Neutrophil (primary cell): ENCODE results near the gene CAPN2.
"Not testable (repeated sequence)": the region's sequence is repeated elsewhere in the genome, so short reads cannot be mapped to it uniquely, and the experiment has no call there.

Source experiments
- H3K27ac ChIP-seq: fragments of 200-600 bp; sonication (generic); 2 replicates; pipeline ENCODE4 v1.5.1; 2016; ENCODE audit warnings: mild to moderate bottlenecking, moderate library complexity
- H3K27me3 ChIP-seq: fragments of 200-600 bp; sonication (generic); 2 replicates; pipeline ENCODE4 v1.6.0; 2016; ENCODE audit warnings: mild to moderate bottlenecking
- H3K36me3 ChIP-seq: fragments of 200-600 bp; sonication (generic); 2 replicates; pipeline ENCODE4 v1.5.1; 2017
- H3K4me1 ChIP-seq, 2 experiments: fragments of 200-600 bp in 1 of 2; sonication (generic) in 1 of 2; 1 replicate in 1 of 2; 2 replicates in 1 of 2; pipeline versions ENCODE4 v1.5.1 to v1.6.1; 2013 to 2016; ENCODE audit warnings: low read depth in 1 of 2, low read length in 1 of 2, mild to moderate bottlenecking in 1 of 2, moderate library complexity in 1 of 2; ENCODE audit not compliant: control insufficient read depth in 1 of 2, insufficient read depth in 1 of 2
- H3K4me3 ChIP-seq, 2 experiments: fragments of 200-600 bp in 1 of 2; sonication (generic) in 1 of 2; 1 replicate in 1 of 2; 2 replicates in 1 of 2; pipeline ENCODE4 v1.5.1; 2013 to 2016; ENCODE audit warnings: low read depth in 1 of 2, low read length in 1 of 2, mild to moderate bottlenecking in 1 of 2, moderate library complexity in 1 of 2
- H3K9me3 ChIP-seq: fragments of 200-600 bp; sonication (generic); 2 replicates; pipeline ENCODE4 v1.5.1; 2016
- CTCF ChIP-seq: fragments of 200-600 bp; sonication (generic); IDR thresholded peaks from 2 replicates; pipeline ENCODE4 v1.5.1; 2016; ENCODE audit warnings: antibody characterized with exemption

Gene CAPN2

GRCh38 chr1:223811634-223812101, 99.3 kb downstream of the CAPN2 start:
- no peak overlapping the region for H3K27ac ChIP-seq
- no peaks in the 10 kb centered on the region for H3K27me3 ChIP-seq
- peaks cover 43% of the 10 kb centered on the region for H3K36me3 ChIP-seq

GRCh38 chr1:223813645-223814044, 101.3 kb downstream of the CAPN2 start:
- Histone ChIP-seq H3K36me3 (peaks cover 37% of the 10 kb centered on the region), H3K9me3 (no peaks in the 10 kb centered on the region), H3K4me3 (no peak overlapping the region), H3K4me1 (no peaks in the 10 kb centered on the region), H3K27ac (no peak overlapping the region), H3K27me3 (no peaks in the 10 kb centered on the region)
- no peak for TF ChIP-seq CTCF

More at GRCh38 chr1:223811634-223812101, 99.3 kb downstream of the CAPN2 start:
- no peak overlapping the region for H3K4me3 ChIP-seq
- TF ChIP-seq CTCF, result no peak
- H3K4me1 ChIP-seq, result no peaks in the 10 kb centered on the region
- no peaks in the 10 kb centered on the region for H3K9me3 ChIP-seq

- peaks cover 5 to 6% of the 10 kb centered on the region in 2 experiments for H3K4me1 ChIP-seq
- TF ChIP-seq CTCF, result no peak
- no peak overlapping the region for H3K4me3 ChIP-seq
- no peak overlapping the region for H3K27ac ChIP-seq
- no peaks in the 10 kb centered on the region for H3K27me3 ChIP-seq
- peaks cover 25% of the 10 kb centered on the region for H3K36me3 ChIP-seq
- H3K9me3 ChIP-seq, result no peaks in the 10 kb centered on the region
Measured at GRCh38 chr1:223815020-223815853, 102.9 kb downstream of the CAPN2 start.

GRCh38 chr1:223815865-223816264, 103.5 kb downstream of the CAPN2 start:
- Histone ChIP-seq H3K4me1 (peaks cover 5 to 10% of the 10 kb centered on the region in 2 experiments), H3K27ac (no peak overlapping the region), H3K36me3 (peaks cover 25% of the 10 kb centered on the region), H3K9me3 (no peaks in the 10 kb centered on the region), H3K4me3 (no peak overlapping the region), H3K27me3 (no peaks in the 10 kb centered on the region)
- TF ChIP-seq CTCF, result no peak

- not testable (repeated sequence) for H3K4me3 ChIP-seq, H3K27ac ChIP-seq, H3K27me3 ChIP-seq, H3K9me3 ChIP-seq
- Histone ChIP-seq H3K36me3 (peaks cover 25% of the 10 kb centered on the region), H3K4me1 (peaks cover 5 to 11% of the 10 kb centered on the region in 2 experiments)
Measured at GRCh38 chr1:223817265-223817664, 104.9 kb downstream of the CAPN2 start.
